Raji (cell line): ENCODE measurements around the gene BPIFB2.

Source experiments
- POLR2A ChIP-seq: IDR thresholded peaks from 2 replicates; pipeline ENCODE4 v1.6.1; 2011; ENCODE audit warnings: low read depth, low read length, control low read depth; ENCODE audit not compliant: insufficient read depth

Gene BPIFB2

DNA sequence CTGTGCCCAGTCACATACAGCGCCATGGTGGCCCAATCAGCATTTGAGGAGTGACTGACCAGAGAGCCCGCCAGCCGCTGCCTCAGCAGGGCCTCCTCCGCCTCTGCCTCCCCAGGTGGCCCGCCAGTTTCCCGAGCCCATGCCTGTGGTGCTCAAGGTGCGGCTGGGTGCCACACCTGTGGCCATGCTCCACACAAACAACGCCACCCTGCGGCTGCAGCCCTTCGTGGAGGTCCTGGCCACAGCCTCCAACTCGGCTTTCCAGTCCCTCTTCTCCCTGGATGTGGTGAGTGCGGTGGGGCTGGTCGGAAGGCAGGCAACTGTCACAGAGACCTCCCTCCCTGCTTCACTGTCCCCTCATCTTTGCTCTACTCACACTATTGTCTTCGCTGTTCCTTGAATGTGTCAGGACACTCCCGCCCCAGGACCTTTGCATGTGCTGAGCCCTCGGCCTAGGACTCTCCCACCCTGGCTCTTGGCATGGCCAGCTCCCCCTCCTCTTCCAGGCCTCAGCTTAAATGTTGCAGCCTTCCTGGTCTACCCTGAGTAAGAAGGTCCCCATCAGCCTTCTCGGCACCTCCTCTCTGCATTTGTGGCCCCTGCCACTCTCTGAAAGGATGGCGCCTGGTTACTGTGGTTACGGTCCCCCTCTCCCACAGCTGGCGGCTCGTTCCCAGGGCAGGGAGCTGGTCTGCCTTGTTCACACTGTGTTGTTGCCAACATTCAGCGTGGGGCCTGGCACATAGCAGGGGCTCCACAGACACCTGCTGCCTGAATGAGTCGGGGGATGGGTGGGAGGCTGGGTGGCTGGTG, 12.2 kb downstream of the BPIFB2 start:
- no peak for TF ChIP-seq POLR2A

DNA sequence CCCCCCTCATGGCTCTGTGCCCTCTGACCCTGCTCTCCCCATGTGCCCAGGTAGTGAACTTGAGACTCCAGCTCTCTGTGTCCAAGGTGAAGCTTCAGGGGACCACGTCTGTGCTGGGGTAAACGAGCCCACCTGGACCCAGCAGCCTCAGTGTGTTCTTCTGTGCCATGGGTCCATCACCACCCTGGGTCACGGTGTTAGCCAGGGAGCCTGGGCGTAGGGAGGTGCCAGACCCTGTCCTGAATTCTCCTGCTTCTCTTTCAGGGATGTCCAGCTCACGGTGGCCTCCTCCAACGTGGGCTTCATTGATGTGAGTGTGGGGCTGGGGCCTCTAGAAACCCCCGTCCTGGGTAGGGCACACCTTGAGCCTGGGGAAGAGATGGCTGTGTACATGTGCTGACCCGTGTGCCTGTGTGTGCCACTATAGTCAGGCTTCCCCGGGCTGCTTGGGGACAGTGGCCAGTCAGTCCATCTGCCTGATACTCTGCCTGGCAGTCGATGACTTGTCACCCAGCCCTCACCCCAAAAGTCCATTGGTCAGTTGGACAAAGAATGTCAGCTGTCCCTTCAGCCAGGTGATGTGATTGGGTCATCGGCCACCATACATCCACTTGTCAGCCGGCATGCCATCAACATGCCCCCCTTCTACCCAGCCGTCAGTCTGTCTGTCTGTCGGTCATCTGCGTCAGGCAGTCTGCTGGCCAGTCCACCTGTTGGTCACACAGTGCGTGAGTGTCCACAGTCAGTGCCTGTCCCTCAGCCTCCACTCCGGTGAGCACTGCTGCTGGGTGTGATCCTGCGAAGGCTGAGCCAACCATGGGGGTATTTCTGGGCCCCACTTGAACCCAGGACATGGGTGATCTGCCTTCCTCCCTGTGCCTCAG, 13.0 kb downstream of the BPIFB2 start:
- no peak for TF ChIP-seq POLR2A

DNA sequence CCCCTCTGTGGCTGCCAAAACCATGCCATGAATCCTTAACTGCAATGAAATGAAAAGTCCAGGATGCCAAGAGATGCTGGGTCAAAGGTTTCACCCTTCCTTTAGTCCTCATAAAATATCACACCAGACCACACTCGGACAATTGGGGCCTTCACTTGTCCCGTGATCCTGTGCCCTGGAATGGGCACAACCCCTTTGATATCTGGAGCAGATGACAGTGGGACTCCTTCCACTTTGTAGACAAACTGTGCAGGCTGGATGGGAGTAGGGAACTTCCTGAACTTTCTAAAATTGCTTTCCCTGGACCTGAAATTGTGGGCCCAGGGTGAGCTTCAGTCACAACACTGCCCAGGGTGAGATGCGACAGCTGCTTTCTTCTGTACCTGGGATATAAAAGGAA, 14.4 kb downstream of the BPIFB2 start:
- TF ChIP-seq POLR2A: no peak

DNA sequence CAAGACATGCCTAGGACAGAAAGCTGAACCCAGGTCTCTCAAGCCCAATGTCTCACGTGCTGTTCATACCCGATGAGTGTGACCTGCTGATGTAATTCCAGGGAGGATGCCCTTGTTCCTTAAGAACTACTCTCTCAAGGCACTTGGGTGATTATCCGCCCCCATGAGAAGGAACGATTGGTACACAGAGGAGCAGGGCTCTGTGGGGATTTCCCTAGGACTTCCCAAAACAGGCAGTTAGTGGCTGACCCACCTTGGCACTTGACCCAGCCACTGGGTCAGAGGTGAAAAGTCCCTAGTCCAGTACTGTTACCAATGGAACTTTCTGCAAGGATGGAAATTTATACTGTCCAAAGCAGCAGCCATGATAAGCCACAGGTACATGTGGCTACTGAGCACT, 14.8 kb downstream of the BPIFB2 start:
- no peak for TF ChIP-seq POLR2A

DNA sequence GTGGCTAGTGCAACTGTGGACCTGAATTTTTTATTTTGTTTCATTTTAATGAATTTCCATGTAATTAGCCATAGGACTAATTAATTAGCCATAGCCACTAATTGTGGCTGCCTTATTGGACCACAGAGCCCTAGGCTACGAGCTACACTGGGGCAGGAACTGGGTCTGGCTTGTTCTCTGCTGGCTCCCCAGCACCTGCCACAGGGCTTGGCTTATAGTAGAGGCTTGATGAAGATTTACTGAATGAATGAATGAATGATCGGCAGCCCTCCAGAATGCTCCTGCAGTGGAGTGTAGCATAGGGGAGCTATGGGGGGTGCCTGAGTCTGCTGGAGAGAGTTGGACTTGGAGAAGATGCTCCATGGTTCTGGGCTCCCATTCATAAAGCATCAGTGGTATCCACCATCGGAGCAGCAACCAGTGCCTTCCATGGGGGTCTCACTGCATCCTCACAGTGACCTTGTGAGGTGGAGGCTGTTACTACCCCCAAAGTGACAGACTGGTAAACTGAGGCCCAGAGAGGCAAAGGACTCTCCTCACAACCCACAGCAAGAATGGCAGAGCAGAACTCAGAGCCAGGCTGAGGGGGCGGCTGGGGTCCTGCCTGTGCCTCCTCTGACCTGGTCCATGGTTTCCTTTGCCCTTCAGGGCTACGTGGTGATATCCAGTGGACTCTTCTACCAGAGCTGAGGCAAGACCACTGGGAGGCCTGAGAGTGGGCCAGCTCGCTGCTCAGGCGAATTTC, 15.4 kb downstream of the BPIFB2 start:
- no peak for TF ChIP-seq POLR2A

DNA sequence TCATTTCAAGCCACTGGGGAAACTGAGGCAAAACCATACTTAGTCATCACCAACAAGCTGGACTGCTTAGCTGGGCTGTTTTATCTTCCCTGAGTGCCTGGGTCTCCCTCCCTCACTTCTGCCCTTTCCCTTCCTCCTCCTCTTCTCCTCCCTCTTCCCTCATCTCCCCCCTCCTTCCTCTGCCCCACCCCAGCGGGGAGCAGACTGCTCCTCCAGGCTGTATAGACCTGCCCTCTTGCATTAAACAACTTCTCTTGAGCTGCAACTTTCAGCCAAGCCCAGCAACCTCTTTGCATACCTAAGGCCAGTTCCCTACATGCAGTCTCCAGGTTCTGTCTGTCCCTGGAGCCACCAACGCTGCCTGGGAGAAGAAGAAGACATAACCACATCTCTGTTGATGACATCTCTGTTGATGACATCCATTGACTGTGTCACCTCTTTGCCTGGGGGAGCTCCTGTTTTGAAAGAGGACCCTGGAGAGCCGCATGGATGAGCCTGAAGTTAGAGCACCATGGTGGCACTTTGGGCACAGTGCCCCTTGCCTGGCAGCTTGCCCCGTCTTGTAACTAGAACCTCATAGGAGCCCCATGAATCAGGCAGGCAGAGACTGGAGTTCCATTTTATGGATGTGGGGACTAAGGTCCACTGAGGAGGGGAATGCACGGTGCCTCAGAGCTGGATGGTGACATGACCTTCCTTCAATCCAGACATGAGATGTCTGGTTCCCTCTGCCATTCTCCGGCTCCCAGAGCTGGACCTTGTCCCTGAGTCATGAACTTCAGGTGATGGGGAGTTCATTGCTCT, 16.1 kb downstream of the BPIFB2 start:
- TF ChIP-seq POLR2A: no peak

DNA sequence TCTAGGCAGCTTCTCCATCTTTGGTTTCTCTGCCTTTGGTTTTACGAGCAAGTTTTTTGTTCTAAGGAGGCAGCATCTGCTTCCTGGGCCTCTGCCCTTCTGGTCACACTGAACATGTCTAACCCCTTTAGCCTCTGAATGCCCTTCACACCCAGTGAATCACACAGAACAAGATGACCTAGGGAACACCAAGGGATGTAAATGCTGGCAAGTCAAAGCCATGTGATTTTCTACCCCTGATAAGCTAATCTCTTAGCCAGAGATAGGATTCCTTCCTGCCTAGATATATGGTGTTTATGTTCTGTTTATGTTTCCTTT, 16.7 kb downstream of the BPIFB2 start:
- TF ChIP-seq POLR2A: no peak

DNA sequence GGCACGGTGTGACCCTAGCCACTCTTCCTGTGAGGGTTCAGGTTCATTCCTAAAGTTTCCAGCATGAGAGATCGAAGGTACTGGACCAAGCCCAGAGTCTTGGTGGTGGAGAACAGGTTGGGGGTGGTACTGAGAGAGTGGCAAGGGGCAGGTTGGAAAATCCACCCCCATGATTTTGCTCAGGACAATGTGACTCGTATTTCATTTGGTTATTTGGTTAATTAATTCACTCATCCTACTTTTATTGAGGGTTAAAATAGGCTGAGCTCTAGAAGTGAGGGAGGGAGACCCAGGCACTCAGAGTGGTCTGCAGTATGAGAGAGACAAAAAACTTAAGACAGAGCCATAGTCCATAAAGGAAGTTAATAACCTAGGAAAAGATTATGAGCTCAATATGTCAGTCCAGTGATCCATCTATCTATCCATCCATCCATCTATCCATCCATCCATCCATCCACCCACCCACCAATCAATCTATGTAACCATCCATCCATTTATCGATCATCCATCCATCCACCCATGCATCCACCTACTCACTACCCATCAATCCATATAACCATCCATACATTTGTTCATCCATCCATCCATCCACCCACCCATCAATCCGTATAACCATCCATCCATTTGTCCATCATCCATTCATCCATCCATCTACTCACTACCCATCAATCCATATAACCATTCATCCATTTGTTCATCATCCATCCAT, 17.3 kb downstream of the BPIFB2 start:
- TF ChIP-seq POLR2A: no peak

DNA sequence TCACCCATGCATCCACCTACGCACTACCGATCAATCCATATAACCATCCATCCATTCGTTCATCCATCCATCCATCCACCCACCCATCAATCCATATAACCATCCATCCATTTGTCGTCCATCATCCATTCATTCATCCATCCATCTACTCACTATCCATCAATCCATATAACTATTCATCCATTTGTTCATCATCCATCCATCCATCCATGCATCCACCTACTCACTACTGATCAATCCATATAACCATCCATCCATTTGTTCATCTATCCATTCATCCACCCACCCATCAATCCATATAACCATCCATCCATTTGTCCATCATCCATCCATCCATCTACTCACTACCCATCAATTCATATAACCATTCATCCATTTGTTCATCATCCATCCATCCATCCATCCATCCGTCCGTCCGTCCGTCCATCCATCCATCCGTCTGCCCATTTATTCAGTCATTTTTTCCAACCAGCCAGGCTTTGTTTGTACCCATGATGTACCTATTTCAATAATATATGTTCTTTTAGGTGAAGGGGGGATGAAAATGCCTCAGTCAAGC, 17.9 kb downstream of the BPIFB2 start:
- no peak for TF ChIP-seq POLR2A

DNA sequence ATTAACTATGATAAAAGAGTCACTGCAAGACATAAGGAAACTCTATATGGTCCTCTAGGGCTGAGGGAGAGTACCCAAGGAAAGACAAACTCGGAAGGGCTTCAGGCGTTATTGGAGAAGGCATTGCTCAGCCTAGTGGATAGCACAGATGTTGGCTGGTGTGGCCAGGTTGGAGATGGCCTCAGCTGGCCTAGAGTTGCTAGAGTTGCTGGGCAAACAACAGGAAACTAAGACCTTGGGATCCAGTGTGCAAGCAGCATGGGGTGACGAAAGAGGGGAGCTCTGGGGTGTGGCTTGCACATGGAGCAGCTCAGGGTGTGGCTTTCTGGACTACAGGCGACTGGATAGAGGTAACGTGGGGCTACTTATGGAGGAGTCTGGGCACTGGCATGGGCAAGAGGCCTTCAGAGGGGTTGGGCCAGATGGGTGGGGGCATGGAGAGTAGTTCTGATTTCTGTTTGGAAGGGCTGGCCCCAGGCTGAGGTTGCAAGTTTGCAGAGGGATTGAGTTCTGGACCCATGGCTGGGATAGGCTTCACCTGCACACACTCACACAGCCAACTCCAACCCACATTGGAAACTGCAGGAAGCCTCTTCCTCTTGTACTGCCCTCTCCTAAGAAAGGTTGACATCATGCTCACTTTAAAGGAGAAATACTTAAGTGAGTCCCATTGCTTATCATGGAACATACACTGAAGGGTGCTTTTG, 18.7 kb downstream of the BPIFB2 start:
- TF ChIP-seq POLR2A: no peak

DNA sequence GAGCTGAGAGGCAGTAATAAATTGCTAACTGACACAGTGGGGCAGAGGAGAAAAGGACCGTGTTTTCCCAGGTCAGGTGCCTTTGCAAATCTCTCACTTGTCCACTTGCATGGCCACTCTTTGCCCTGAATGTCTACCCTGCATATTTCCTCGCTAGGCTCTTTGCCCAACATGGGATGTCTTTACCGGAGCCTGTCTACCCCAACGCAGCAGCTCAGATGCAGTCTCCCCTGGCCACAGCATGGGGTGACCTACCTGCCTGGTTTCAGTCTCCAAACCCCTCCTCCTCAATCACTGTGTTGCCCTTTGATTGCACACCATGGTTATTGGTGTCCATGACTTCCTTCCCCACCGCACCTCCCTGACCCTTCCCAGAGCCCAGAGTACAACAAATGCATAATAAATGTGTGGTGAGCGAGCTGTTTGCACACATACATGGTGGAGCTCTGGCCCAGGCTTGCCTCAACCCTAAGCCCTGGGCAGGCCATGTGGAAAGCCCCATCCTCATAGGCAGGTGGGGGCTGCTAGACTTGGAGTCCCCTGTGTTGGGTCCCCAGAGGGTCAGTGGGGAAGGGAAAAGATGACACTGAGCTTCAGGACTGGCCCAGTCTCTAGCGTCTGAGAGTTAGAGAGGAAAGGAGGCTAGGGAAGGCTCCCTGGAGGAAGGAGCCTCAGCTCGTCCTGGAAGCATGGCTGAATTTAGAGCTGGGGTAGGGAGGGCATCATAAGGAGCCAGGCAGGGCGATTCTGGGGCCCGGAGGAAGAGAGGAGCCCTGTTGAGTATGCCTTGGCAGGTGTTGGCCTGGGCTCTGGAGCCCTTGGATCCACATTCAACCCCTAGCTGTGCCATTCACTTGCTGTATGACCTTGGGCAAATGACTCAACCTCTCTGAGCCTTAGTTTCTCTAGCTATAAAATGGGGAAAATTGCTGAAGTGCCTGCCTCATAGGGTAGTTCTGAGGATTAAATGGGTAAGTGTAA, 19.6 kb downstream of the BPIFB2 start:
- no peak for TF ChIP-seq POLR2A
